Measurements from ENCODE around the gene SPTSSA.
A peak's percentile ranks its signal among the peaks of the same experiment; 100 is the strongest.
"Not testable (repeated sequence)": the region's sequence is repeated elsewhere in the genome, so short reads cannot be mapped to it uniquely, and the experiment has no call there.

Gene SPTSSA, protein sequence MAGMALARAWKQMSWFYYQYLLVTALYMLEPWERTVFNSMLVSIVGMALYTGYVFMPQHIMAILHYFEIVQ

GRCh38 chr14:34462132-34462893 is at the start of gene SPTSSA:
Gene SPTSSA, minus strand, starts transcription at chr14:34462240. Its CDS starts 33 bp downstream, at chr14:34462207.
- peaks cover 14% of the 10 kb centered on the region for H3K4me1 Mint-ChIP-seq
- no peaks in the 10 kb centered on the region for H3K27me3 Mint-ChIP-seq
- no peaks in the 10 kb centered on the region for H3K9me3 Mint-ChIP-seq
- H3K36me3 Mint-ChIP-seq = no peaks in the 10 kb centered on the region
- peak within 1 kb of the TSS; percentile 93 for H3K4me3 Mint-ChIP-seq
- H3K27ac Mint-ChIP-seq = peak within 1 kb of the TSS; percentile 63

- Mint-ChIP-seq H3K9me3 (no peaks in the 10 kb centered on the region), H3K27ac (no peak overlapping the region), H3K27me3 (no peaks in the 10 kb centered on the region), H3K4me1 (no peaks in the 10 kb centered on the region), H3K4me3 (no peak overlapping the region), H3K36me3 (no peaks in the 10 kb centered on the region)
These were observed 45.8 kb upstream of the SPTSSA start for GRCh38 chr14:34507884-34508283.

- Mint-ChIP-seq H3K4me1 (no peaks in the 10 kb centered on the region), H3K4me3 (no peak overlapping the region), H3K9me3 (no peaks in the 10 kb centered on the region), H3K36me3 (no peaks in the 10 kb centered on the region), H3K27ac (no peak overlapping the region), H3K27me3 (no peaks in the 10 kb centered on the region)
These were observed 45.4 kb upstream of the SPTSSA start for GRCh38 chr14:34507459-34507858.

DNA sequence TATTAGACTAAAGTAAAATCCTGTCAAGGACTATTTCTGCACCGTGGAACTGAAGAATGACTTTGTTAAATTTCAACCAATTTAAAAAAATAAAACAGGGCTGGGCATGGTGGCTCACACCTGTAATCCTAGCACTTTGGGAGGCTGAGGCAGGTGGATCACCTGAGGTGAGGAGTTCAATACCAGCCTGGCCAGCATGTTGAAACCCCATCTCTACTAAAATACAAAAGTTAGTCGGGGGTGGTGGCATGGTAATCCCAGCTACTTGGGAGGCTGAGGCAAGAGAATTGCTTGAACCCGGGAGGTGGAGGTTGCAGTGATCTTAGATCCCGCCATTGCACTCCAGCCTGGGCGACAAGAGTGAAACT is 43.1 kb upstream of the SPTSSA start:
- H3K36me3 Mint-ChIP-seq, H3K4me1 Mint-ChIP-seq, H3K4me3 Mint-ChIP-seq, H3K27me3 Mint-ChIP-seq, H3K27ac Mint-ChIP-seq, H3K9me3 Mint-ChIP-seq: not testable (repeated sequence)

- H3K36me3 Mint-ChIP-seq, H3K9me3 Mint-ChIP-seq, H3K27ac Mint-ChIP-seq, H3K4me1 Mint-ChIP-seq, H3K27me3 Mint-ChIP-seq, H3K4me3 Mint-ChIP-seq: not testable (repeated sequence)
These were observed 42.0 kb upstream of the SPTSSA start for GRCh38 chr14:34504027-34504426.

GRCh38 chr14:34502545-34503225 is 40.6 kb upstream of the SPTSSA start:
- no peak overlapping the region for H3K27ac Mint-ChIP-seq
- H3K4me1 Mint-ChIP-seq = no peaks in the 10 kb centered on the region
- H3K9me3 Mint-ChIP-seq = no peaks in the 10 kb centered on the region
- H3K36me3 Mint-ChIP-seq = no peaks in the 10 kb centered on the region
- no peaks in the 10 kb centered on the region for H3K27me3 Mint-ChIP-seq
- H3K4me3 Mint-ChIP-seq = no peak overlapping the region

DNA sequence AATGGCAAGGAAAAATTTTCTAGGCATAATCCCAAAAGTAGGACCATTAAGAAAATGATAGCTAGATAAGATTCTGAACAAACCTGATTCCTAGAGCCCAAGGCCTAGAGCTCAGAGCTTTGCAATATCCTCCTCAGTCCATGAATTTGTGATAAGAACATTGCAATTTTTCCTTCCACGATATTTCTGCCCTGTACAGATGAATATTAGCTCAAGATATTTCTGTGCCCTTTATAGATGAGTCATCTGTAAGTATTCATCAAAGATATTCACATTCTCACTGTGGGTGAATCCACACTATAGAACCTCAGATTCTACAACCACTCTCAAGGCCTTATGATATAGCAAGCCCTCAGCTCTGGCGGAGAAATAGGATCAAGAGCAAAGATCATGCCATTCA is 40.0 kb upstream of the SPTSSA start:
- Mint-ChIP-seq H3K4me3 (no peak overlapping the region), H3K27ac (no peak overlapping the region), H3K4me1 (no peaks in the 10 kb centered on the region), H3K27me3 (no peaks in the 10 kb centered on the region), H3K9me3 (no peaks in the 10 kb centered on the region), H3K36me3 (no peaks in the 10 kb centered on the region)

DNA sequence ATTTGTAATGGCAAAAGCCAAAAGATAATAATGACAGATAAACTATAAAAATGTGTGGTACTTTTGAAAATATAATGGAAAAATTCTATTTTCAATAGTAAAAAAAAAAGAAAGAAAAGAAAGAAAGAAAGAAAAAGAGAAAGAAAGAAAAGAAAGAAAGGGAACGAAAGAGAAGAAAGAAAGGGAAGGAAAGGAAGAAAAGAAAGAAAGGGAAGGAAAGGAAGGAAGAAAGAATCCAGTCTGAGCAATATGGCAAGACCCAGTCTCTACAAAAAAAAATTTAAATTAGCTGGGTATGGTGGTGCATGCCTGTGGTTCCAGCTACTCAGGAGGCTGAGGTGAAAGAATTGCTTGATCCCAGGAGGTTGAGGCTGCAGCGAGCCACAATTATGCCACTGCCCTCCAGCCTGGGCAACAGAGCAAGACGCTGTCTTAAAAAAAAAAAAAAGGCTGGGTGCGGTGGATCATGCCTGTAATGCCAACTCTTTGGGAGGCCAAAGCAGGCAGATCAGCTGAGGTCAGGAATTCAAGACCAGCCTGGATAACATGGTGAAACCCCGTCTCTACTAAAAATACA is 39.1 kb upstream of the SPTSSA start:
- H3K36me3 Mint-ChIP-seq = no peaks in the 10 kb centered on the region
- no peaks in the 10 kb centered on the region for H3K9me3 Mint-ChIP-seq
- H3K27ac Mint-ChIP-seq = no peak overlapping the region
- H3K4me3 Mint-ChIP-seq = no peak overlapping the region
- no peaks in the 10 kb centered on the region for H3K4me1 Mint-ChIP-seq
- no peaks in the 10 kb centered on the region for H3K27me3 Mint-ChIP-seq

GRCh38 chr14:34498684-34499412 is 36.8 kb upstream of the SPTSSA start:
- Mint-ChIP-seq H3K27ac (no peak overlapping the region), H3K4me3 (no peak overlapping the region), H3K9me3 (no peaks in the 10 kb centered on the region), H3K36me3 (no peaks in the 10 kb centered on the region), H3K27me3 (no peaks in the 10 kb centered on the region), H3K4me1 (no peaks in the 10 kb centered on the region)

DNA sequence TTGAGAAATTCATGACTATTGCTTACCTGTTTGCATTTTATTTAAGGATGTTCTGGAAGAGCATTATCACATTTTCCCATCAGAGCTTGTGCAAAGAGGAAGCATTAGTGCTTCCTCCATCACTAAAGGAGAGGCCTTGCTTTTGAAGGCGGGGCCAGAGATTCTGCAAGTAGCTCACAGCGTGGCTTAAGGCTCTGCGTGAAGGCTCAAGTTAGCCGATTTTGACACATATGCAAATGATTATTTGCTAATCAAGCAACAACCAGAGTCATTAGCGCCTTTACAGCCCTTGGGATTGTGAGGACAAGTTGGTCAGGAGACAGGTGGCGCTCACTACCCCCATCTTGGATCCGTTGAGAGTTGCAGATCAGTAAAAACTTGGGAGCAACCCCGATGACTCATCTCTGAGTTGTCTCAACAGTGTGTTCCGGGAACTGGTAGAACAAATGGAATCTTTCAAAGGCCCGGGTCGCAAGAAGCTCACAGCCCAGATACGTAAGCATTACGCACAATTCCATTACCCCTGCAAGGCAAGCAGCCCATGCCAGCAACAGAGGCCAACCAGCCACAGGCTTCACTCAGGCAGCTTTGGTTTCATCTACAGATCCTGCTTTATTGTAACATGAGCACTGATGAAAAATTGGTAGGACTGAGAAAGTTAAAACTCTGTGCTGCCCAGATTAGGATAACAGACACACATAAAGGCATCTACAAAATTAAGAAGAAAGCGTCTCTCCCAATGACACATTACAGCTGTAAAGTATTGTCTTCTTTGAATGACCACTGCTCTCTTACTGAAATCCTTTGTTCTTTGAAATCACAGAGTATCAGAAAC is 34.9 kb upstream of the SPTSSA start:
- Mint-ChIP-seq H3K9me3 (no peaks in the 10 kb centered on the region), H3K27ac (no peak overlapping the region), H3K4me3 (no peak overlapping the region), H3K27me3 (no peaks in the 10 kb centered on the region), H3K4me1 (no peaks in the 10 kb centered on the region), H3K36me3 (no peaks in the 10 kb centered on the region)

GRCh38 chr14:34496007-34496678 is 34.1 kb upstream of the SPTSSA start:
- Mint-ChIP-seq H3K27me3 (no peaks in the 10 kb centered on the region), H3K4me3 (no peak overlapping the region), H3K4me1 (no peaks in the 10 kb centered on the region), H3K27ac (no peak overlapping the region), H3K36me3 (no peaks in the 10 kb centered on the region), H3K9me3 (no peaks in the 10 kb centered on the region)

GRCh38 chr14:34489324-34489723 is 27.3 kb upstream of the SPTSSA start:
- H3K4me1 Mint-ChIP-seq = no peaks in the 10 kb centered on the region
- H3K36me3 Mint-ChIP-seq = no peaks in the 10 kb centered on the region
- H3K9me3 Mint-ChIP-seq = no peaks in the 10 kb centered on the region
- no peaks in the 10 kb centered on the region for H3K27me3 Mint-ChIP-seq
- H3K4me3 Mint-ChIP-seq = no peak overlapping the region
- H3K27ac Mint-ChIP-seq = no peak overlapping the region

GRCh38 chr14:34488528-34488927 is 26.5 kb upstream of the SPTSSA start:
- Mint-ChIP-seq H3K36me3 (no peaks in the 10 kb centered on the region), H3K4me1 (no peaks in the 10 kb centered on the region), H3K9me3 (no peaks in the 10 kb centered on the region), H3K27me3 (no peaks in the 10 kb centered on the region), H3K4me3 (no peak overlapping the region), H3K27ac (no peak overlapping the region)

GRCh38 chr14:34484726-34485125 is 22.7 kb upstream of the SPTSSA start:
- Mint-ChIP-seq H3K9me3 (no peaks in the 10 kb centered on the region), H3K4me3 (no peak overlapping the region), H3K36me3 (no peaks in the 10 kb centered on the region), H3K27me3 (no peaks in the 10 kb centered on the region), H3K4me1 (no peaks in the 10 kb centered on the region), H3K27ac (no peak overlapping the region)

- Mint-ChIP-seq H3K4me3 (no peak overlapping the region), H3K27ac (no peak overlapping the region), H3K9me3 (no peaks in the 10 kb centered on the region), H3K4me1 (no peaks in the 10 kb centered on the region), H3K36me3 (no peaks in the 10 kb centered on the region), H3K27me3 (no peaks in the 10 kb centered on the region)
These were observed 20.4 kb upstream of the SPTSSA start for GRCh38 chr14:34482463-34482862.
